ENCODE measurements around the gene MMP28.

Gene MMP28

GRCh38 chr17:35717475-35717874 lies 78.0 kb downstream of the MMP28 start:
- no peak for DNase-seq (ENCODE audit: low read depth in 1 of 2, low spot score in 1 of 2)
- TF ChIP-seq JUND (IDR thresholded peaks at IDR 0.05; ENCODE audit: low read depth) = no peak
- in situ Hi-C loops (cut with HindIII; ENCODE audit: low pct_unique_long_range_greater_than_20kb, low sequenced_read_pairs) = no loop called here

DNA sequence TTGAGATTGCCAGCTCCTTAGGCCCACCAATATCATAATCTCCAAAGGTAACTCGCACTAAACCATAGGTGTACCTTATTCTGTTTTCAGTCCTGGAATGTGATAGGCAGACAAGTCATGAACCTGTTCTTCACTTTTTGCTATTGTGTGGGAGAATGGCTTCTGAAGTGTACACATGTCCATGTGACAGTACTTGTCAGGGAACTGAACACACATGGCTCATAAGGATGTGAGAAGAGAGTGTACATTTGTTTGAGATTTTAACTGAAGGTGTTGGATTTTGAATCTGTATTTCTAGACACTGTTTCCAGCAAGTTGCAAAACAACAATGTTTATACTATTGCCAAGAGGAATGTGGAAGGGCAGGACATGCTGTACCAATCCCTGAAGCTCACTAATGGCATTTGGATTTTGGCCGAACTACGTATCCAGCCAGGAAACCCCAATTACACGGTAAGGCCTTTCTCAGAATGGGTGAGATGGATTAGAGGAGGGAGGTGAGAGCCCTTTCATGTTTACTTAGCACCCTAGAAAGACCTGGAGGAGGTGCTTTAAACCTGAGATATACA lies 78.5 kb downstream of the MMP28 start:
- in situ Hi-C loops (cut with HindIII; ENCODE audit: low pct_unique_long_range_greater_than_20kb, low sequenced_read_pairs) = no loop called here
- peak; percentile 9; the same call in 1 of the 2 replicates for TF ChIP-seq JUND (IDR thresholded peaks at IDR 0.05; ENCODE audit: low read depth)
- DNase-seq (ENCODE audit: low read depth in 1 of 2, low spot score in 1 of 2) = peak in 1 of 2 experiments; percentile 89

- in situ Hi-C loops (cut with HindIII; ENCODE audit: low pct_unique_long_range_greater_than_20kb, low sequenced_read_pairs) = no loop called here
- no peak for TF ChIP-seq JUND (IDR thresholded peaks at IDR 0.05; ENCODE audit: low read depth)
- no peak for DNase-seq (ENCODE audit: low read depth in 1 of 2, low spot score in 1 of 2)
Measured at GRCh38 chr17:35716173-35716572, 79.3 kb downstream of the MMP28 start.

All from T47D (cell line).